D341Med (cell line): ENCODE data around the gene ABCA13.

Experiments used
- DNase-seq: peaks from one replicate; pipeline ENCODE4 v3.0.0; 2012; ENCODE audit warnings: low spot score

The ABCA13 gene

DNA sequence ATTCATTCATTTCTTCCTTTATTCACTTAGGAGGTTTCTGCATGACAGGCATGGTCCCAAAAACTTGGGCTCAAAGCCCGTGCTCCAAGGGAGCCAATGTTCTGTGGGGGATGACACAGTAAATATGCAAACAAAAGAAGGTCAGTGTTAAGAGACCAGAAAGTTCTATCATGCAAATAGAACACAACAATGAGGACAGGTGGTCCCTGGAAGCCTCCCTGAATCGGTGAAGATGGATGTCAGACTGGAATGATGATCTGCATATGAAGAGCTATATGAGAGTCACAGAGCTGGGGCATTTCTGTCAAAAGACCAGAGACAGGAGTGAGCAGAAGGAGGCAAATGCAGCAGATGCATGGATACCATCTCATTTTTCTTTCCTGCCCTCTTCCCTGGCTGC lies 129.0 kb downstream of the ABCA13 start:
- no peak for DNase-seq

DNA sequence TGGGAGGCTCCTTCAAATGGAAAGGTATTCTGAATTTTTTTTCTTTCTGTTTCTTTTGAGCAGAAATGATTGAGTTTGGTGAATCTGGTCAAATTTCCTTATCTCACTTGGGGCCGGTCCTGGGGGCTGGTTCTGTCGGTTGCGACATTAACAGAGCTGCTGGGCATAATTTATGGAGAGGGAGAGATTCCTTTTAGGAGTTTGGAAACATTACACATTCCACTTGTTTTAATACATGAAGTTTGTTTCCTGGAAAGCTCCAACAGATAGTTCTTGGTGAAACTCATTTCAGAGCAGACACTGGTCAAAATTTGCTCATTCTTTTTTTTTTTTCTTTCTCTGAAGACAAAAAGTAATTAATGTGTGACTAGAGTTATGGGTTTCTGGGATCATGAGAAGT lies 129.9 kb downstream of the ABCA13 start:
- DNase-seq, result no peak

DNA sequence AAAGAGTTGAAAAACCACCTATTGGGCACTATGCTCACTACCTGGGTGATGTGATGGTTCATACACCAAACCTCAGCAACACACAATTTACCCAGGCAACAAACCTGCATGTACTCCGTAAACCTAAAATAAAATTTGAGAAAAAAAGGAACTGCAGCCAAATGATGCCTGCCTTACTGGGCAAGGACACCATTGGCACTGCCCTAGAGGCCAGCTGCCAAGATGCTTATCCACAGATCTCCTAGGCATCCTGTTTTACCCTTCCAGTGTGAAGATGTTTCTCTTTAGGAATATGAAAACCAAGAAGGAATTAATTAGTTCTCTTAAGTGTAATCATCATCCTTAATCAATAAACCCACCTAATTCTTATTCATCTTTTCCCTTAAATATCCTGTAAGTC lies 133.4 kb downstream of the ABCA13 start:
- DNase-seq, result no peak

DNA sequence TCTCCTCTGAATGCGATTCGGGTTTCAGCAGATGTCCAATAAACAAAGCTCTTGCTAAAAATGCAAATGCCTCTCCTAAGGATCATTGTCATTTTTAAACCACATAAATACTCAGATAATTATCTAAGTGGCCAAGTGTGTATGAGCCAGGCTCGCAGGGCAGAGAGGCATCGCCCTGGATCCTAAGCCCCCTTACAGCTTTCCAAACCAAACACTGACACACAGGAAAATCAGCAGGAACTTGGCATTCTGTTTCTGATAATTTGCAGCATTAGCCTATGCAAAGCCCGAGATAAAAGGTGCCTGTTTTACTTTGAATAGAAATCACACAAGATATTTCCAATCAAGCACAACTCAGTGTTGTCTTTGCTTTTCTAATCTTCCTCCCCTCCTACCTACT lies 134.4 kb downstream of the ABCA13 start:
- no peak for DNase-seq

DNA sequence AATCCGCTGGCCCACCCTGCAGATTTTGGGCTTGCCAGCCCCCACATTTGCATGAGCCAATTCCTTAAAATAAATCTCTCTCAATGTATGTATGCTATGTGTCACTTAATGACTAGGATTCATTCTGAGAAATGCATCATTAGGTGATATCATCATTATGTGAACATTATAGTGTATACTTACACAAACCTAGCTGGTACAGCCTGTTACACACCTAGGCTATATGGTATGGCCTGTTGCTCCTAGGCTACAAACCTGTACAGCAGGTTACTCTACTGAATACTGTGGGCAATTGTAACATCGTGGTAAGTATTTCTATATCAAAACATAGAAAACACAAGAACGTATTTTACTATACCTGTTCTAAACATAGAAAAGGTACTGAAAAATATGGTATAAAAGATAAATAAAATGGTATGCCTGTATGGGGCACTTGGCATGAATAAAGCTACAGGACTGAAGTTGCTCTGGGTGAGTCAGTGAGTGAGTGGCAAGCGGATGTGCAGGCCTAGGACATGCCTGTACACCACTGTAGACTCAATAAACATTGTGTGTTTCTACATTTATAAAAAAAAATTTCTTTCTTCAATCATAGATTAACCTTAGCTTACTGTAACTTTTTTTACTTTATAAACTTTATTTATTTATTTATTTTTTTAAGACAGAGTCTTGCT lies 135.9 kb downstream of the ABCA13 start:
- no peak for DNase-seq

DNA sequence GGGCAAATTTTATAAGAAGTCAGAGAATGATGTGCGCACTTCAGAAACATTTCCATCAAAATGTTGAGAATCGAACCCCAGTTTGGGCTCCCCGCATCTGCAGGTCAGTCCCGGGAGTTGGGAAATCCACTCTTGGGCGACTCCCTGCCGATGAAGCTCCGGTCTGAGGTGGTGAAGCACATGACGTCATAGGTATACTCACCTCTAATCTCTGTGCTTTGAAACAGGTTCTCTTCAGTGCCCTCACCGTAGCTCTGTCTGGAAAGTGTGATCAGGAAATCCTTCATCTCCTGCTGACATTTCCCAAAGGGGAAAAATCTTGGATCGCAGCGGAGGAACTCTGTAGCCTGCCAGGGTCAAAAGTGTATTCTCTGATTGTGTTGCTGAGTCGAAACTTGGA lies 138.5 kb downstream of the ABCA13 start:
- no peak for DNase-seq

DNA sequence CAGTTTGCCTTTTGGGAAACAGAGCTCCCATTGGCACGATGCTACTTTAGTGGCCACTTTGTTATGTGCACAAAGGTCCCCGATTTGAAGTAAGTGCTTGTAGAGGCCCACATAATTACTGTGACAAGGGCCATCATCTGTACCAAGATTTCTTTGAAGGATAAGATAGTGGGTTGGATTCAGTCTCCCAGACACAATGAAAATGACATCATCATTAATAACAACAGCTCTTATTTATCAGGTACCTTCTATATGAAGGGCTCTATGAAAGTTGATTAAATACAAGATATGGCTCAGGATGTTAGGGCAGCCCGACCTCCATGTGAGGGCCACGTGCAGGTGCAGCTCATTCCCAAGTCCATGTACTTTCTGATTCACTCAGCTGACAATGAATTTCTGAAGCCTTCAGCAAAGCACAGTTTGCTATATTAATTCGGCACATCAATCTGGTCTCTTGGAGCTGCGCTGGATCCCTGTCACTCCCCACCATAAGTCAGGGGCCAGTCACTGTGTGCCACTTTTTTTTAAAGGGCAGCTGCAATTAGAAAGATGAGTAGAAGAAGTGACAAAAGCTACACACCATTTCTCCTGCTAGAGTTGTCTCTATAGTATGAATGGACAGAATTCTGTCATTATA lies 140.3 kb downstream of the ABCA13 start:
- no peak for DNase-seq

DNA sequence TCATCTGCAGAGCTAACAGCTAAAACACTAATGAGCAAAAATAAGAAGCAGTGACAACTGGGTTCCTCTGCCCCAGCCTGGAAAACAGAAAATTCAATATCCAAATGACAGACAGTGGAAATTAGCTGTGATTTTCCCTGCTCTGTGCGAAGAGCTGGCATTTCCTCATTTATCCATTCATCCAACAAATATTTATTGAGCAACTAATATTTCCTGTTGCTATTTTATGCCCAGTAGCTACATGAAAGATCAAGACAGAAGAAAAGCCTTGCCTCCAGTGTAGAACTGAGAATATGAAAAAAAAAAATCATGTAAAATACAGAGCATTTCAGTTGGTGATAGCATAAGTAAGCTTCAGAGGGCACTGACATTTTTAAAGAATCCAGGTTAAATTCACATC lies 140.9 kb downstream of the ABCA13 start:
- no peak for DNase-seq

DNA sequence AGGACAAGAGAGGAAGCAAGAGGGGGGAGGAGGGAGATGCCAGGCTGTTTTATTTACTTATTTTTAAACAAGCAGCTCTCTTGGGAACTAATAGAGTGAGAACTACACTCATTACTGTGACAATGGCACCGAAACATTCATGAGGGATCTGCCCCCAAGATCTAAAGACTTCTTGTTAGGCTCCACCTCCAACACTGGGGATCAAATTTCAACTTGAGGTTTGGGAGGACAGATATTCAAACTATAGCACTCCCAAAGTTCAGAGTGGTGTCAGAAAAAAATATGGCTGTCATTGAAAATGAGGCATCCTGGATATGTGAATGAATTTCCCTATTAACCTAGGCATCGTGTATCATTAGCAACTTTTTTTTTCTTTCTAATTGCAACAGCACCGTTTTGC lies 145.5 kb downstream of the ABCA13 start:
- DNase-seq, result no peak

DNA sequence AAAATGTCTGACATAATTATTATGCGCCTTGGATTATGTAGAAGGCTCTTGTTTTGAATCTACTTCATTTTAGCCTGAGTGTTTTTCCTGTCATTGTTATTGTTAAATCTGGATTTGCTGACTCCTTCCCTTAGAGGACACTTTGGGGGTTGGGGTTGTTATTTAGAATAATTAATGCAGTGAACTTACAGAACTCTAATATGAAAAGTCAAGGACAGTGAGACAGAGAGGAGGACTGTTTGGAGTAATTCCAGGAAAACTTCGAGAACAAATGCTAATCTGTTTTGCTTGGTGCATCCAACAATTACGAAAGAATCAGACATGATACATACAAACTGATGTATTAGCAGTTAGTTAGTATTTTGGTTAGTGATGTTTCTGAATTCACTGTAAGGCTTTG lies 146.1 kb downstream of the ABCA13 start:
- no peak for DNase-seq

DNA sequence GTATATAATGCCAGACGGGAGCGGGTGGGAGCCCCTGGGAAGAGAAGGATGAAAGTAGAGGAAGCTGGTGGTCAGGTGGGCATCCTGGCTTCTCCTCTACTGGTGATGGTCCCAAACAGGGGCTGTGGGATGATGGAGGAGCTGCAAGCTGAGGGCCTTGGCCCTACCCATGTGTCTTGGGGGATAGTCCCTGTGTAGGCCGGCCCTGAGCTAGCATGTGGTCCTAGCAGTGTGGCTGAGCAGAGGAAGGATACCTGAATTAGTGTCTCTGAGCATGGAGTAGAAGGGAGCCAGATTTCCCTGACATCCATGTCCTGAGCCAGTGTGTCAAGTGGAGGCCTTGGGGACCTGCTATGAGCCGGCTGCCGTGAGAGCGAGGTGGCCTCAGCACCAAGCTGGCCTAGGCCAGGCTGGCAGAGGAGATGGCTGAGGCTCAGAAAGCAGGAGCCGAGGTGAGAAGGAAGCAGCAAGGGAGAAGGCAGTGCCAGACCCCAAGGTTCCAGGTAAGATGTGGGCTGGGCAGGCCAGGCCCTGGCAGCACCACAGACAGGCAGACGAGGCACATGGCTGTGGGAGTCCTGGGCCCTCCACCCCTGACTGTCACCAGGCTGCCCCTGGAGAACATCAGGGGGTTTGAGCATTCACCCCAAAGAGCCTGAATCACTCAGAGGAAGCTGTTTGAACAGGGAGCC lies 150.2 kb downstream of the ABCA13 start:
- no peak for DNase-seq

DNA sequence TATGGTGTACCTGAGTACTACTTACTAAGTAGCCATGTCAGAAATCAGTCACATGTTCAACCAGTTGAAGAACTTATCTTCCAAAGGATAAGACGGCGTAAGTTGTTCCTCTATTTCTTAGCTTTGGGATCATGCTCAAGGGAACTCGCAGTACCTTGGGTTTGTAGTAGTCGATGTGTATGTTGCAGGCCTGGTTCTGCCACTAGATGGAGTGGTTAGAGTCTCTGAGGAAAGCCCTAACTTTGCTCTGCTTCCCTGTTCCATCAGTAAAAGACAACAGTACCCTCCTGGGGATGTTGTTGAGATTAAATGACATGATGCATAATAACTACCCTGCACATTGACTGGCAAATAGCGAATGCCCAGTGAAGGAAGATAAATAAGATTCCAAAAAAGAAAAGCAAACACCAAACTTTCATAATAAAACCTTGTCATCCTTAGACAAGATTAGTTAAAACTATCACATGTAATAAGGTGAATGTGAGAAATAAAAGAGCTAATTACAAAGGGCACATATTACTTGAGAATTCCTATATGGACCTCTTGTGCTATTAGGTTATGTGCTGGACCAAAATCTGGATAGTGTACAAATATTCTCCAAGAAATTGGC lies 165.9 kb downstream of the ABCA13 start:
- DNase-seq, result peak; percentile 49

DNA sequence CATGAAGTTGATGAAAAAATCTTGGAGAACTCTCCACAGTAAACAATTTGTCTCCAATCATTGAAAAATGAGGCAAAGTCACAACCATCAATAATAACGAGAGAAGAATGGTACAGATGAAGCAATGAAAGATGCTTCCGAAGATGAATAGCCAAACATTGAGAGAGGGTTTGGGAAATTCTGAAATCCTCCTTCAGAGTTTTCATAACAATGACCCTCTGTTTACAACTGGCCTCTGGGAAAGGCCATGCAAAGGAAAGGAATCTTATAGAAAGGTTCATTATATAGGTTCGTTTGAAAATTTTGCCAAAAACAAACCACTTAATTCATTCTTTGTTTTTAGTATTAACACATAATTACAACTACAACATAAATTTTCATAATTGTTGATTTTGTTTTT lies 166.5 kb downstream of the ABCA13 start:
- no peak for DNase-seq

DNA sequence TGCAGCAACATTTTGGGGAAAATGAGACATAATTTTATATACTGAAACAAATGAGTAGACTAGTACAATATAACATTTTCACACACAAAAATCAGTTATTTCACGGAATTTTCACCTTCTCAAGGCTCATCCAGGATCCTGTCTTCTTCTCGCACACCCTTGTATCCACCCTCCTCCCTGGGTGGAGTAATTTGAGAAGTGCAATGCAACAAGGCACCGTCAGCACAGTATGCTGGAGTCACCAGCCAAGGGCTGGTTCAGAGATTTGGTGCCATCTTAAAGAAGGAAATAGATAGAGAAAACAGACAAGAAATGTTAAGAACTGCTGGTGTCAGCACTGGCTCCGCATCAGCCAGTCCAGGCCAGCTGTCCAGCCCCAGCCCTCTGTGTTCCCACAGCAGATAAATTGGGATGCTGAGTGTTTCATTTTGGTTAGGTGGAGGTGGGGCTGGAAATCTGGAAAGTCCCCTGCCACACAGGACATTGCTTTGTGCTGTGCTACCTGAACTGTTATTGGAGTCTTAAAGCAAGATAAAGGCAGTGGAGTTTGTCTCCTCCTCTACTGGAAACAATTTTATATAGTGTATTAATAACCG lies 176.1 kb downstream of the ABCA13 start:
- DNase-seq, result no peak

DNA sequence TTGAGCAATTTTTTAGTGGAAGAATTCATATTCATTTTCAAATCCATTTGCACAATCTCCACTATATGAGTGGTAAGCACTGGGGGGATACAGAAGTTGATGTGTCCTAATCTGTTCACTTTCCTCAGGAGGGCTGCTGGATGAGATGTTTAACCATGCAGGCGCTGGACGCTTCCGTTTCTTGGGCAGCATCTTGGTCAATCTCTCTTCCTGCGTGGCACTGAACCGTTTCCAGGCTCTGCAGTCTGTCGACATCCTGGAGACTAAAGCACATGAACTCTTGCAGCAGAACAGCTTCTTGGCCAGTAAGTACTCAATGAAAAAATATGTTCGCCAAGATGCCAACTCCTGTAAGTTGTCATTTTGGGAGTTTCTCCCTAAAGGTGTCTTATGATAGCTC lies 179.3 kb downstream of the ABCA13 start:
- DNase-seq, result no peak

DNA sequence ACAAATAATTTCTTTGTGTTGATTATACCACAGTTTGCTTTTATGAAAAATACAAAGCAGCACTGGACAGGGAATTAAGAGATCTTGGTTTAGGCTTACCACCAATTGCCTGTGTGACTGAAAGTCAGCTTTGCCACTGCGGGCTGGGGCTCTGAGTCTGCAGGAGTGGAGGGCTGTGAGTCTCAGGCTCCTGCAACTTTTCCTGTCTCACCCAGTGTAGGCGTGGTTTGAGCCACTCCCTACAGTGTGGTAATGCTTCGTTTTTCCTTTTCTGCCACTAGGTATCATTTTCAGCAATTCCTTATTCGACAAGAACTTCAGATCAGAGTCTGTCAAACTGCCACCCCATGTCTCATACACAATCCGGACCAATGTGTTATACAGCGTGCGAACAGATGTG lies 180.6 kb downstream of the ABCA13 start:
- no peak for DNase-seq

DNA sequence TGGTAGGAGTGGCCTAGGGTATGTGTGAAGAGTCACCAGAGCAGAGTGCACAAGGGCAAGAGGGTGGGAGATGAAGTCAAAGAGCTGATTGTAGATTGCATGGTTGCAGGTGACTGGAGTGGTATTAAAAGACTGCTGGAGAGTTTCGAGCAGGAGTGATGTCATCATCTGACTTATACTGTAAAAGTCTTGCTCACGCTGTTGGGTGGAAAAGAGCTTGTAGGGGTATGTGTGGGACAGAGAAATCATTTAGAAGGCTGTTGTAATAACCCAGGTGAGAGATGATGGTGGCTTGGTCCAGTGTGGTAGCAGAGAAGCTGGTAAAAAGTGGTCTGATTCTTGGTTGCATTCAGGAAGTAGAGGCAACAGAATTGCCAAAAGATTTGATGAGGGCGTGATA lies 184.1 kb downstream of the ABCA13 start:
- no peak for DNase-seq

DNA sequence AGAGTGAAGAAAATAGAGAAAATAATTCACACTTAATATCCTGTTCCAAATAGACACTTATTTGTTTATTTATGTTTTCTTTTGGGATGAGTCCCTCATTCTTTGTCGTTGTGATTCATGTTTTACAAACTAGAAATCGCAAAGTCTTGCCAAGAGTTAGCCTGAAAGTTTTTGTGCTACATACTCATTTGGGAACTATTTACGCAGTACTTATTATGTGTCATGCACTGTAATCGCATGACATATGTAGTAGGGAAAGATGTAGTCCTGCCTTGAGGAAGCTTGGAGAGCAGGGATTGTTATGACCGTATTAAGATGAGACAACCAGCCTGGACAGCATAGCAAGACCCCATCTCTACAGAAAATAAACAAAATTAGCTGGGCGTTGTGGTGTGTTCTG lies 189.3 kb downstream of the ABCA13 start:
- DNase-seq, result no peak

DNA sequence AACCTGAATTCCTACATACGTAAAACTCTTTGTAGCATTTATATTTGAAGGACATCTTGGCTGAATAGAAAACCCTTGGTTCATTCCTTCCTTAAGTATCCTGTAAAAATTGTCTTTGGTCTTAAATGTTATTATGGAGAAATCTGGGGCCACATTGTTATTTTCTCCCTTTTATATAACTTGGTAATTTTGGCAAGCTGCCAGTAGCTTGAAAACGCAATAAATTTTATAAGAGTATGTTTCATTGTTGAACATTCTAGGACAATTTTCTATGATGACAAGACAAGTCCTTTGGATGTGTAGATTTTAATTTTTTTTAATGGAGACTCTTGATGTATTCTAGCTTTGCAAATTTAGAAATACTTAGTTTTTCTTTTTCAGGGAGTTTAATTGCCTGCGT lies 191.9 kb downstream of the ABCA13 start:
- no peak for DNase-seq

DNA sequence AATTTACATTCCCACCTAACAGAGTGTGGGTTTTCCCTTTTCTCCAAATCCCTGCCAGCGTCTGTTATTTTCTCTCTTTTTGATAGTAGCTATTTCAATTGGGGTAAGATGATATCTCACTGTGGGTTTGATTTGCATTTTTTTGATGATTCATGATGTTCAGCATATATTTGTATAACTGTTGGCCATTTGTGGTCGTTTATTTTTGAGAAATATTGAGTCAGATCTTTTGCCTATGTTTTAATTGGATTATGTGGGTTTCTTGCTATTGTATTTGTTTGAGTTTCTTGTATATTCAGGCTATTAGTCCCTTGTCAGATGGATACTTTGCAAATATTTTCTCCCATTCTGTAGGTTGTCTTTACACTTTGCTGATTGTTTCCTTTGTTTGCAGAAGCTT lies 193.8 kb downstream of the ABCA13 start:
- no peak for DNase-seq

DNA sequence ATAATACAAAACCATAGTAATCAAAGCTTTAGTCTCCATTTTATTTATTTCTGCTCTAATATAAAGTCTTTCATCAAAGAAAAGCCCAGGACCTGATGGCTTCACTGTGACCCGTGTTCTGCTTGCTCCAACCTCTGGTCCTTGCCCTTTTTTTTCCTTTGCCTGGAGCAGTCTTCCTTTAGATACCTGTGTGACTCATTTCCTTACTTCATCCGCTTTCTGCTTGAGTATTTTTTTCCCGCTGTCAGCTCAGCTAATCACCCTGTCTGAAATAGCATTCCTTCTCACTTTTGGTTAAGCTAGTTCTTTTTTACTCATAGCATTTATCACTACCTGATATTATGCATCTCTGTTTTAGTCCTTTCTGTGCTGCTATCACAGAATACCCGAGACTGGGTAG lies 194.8 kb downstream of the ABCA13 start:
- no peak for DNase-seq

DNA sequence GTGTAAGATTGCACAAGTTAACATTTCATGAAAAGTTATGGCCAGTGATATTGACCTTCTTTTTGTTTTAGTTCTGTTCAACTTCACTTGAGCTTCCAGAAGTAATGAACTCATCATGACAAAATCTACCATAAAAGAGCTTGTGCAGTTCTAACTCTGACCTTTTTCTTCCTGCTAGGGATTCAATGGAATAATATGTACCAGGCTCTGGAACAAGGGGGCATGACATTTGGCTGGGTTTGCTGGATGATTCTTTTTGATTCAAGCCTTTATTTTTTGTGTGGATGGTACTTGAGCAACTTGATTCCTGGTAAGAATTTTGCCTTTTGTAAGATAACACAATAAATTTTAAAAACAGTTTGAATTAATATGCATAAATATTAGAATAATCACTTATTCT lies 205.0 kb downstream of the ABCA13 start:
- no peak for DNase-seq

DNA sequence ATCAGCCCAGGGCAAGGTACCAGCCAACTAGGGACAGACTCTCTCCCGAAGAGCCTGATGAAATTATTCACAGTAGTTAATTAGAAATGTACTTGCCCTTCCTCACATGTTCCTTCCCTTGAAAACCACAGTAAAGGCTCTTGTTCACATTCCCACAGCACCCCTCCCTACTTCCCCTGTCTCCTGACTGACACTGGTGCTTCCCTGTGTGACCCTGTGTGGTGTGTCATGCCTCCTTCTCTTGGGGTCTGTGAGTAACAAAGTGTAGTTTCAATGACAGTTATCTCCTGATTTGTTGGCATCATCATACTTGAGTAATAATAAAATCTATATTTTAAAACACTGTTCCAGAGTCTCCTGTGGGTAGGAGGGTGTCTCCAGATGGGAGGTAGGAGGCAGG lies 209.7 kb downstream of the ABCA13 start:
- no peak for DNase-seq
